DOHH2 (cell line): ENCODE measurements around the gene KDM4C.

Experiments used
- H3F3A ChIP-seq: fragments of 200-600 bp; sonication (generic), shearing (Covaris generic); 2 replicates; pipeline ENCODE4 v1.6.0; 2016; ENCODE audit warnings: antibody characterized with exemption, mild to moderate bottlenecking; ENCODE audit not compliant: control insufficient read depth, insufficient read depth
- H3K27ac ChIP-seq: fragments of 200-600 bp; sonication (generic); 2 replicates; pipeline ENCODE4 v1.5.1; 2014; ENCODE audit warnings: low read depth, mild to moderate bottlenecking, low read length, moderate library complexity
- H3K27me3 ChIP-seq: fragments of 200-600 bp; sonication (generic); 2 replicates; pipeline ENCODE4 v1.6.1; 2014; ENCODE audit warnings: mild to moderate bottlenecking, low read length, mixed read lengths; ENCODE audit not compliant: control insufficient read depth
- H3K36me3 ChIP-seq: fragments of 200-600 bp; sonication (generic); 2 replicates; pipeline ENCODE4 v1.6.1; 2014; ENCODE audit warnings: mild to moderate bottlenecking, low read length, moderate library complexity, mixed read lengths; ENCODE audit not compliant: control insufficient read depth
- H3K4me1 ChIP-seq: fragments of 200-600 bp; sonication (generic); 2 replicates; pipeline ENCODE4 v1.6.1; 2014; ENCODE audit warnings: mild to moderate bottlenecking, low read length, mixed read lengths; ENCODE audit not compliant: control insufficient read depth
- H3K4me2 ChIP-seq: fragments of 200-600 bp; sonication (generic); 2 replicates; pipeline ENCODE4 v1.6.0; 2014; ENCODE audit warnings: mild to moderate bottlenecking, low read length, moderate library complexity
- H3K4me3 ChIP-seq: fragments of 200-600 bp; sonication (generic); 2 replicates; pipeline ENCODE4 v1.5.1; 2014; ENCODE audit warnings: mild to moderate bottlenecking, low read length, mixed read lengths
- H3K79me2 ChIP-seq: fragments of 200-600 bp; sonication (generic); 2 replicates; pipeline ENCODE4 v1.6.1; 2014; ENCODE audit warnings: mild to moderate bottlenecking, low read length, mixed read lengths; ENCODE audit not compliant: control insufficient read depth
- H3K9me2 ChIP-seq: fragments of 200-600 bp; sonication (generic); replicated peaks from 2 replicates; pipeline ENCODE4 v1.6.1; 2014; ENCODE audit warnings: mild to moderate bottlenecking, low read length, mixed read lengths; ENCODE audit not compliant: control insufficient read depth
- H3K9me3 ChIP-seq: fragments of 200-600 bp; sonication (generic); 2 replicates; pipeline ENCODE4 v1.6.1; 2014; ENCODE audit warnings: antibody characterized with exemption, low read length, mixed read lengths; ENCODE audit not compliant: control insufficient read depth, insufficient read depth
- H4K20me1 ChIP-seq: fragments of 200-600 bp; sonication (generic); 2 replicates; pipeline ENCODE4 v1.6.0; 2014; ENCODE audit warnings: low read depth, mild to moderate bottlenecking, antibody characterized with exemption, low read length, moderate library complexity; ENCODE audit not compliant: control insufficient read depth, insufficient read depth
- CTCF ChIP-seq: fragments of 200-600 bp; sonication (generic); IDR thresholded peaks from one replicate; pipeline ENCODE4 v1.5.1; 2014; ENCODE audit warnings: antibody characterized with exemption, mild to moderate bottlenecking, low read depth, low read length; ENCODE audit not compliant: poor library complexity, severe bottlenecking
- EZH2phosphoT487 ChIP-seq: fragments of 200-600 bp; sonication (generic); IDR thresholded peaks from 2 replicates; pipeline ENCODE4 v1.6.1; 2017; ENCODE audit warnings: borderline replicate concordance, mild to moderate bottlenecking, antibody characterized with exemption, low read length, moderate library complexity, mixed read lengths

KDM4C gene

GRCh38 chr9:6889868-6890267 is 132.1 kb downstream of the KDM4C start:
- no peaks in the 10 kb centered on the region for H3K27me3 ChIP-seq

GRCh38 chr9:6893350-6894131 is 135.8 kb downstream of the KDM4C start:
- no peaks in the 10 kb centered on the region for H4K20me1 ChIP-seq
- H3K79me2 ChIP-seq: no peaks in the 10 kb centered on the region
- TF ChIP-seq CTCF (no peak), EZH2phosphoT487 (no peak)
- H3K27ac ChIP-seq: no peak overlapping the region
- no peak overlapping the region for H3K4me2 ChIP-seq
- no peaks in the 10 kb centered on the region for H3K9me2 ChIP-seq
- H3K9me3 ChIP-seq: no peaks in the 10 kb centered on the region
- H3K4me1 ChIP-seq: peaks cover 15% of the 10 kb centered on the region
- H3K36me3 ChIP-seq: peaks cover 6% of the 10 kb centered on the region
- no peak overlapping the region for H3K4me3 ChIP-seq
- no peaks in the 10 kb centered on the region for H3K27me3 ChIP-seq
- H3F3A ChIP-seq: no peaks in the 10 kb centered on the region

More at GRCh38 chr9:6889868-6890267, 132.1 kb downstream of the KDM4C start:
- Histone ChIP-seq H3K4me1 (peaks cover 15% of the 10 kb centered on the region), H3K9me3 (no peaks in the 10 kb centered on the region), H3K27ac (no peak overlapping the region), H3K9me2 (no peaks in the 10 kb centered on the region), H3K4me3 (no peak overlapping the region), H3F3A (no peaks in the 10 kb centered on the region), H3K4me2 (no peak overlapping the region), H4K20me1 (no peaks in the 10 kb centered on the region), H3K79me2 (no peaks in the 10 kb centered on the region), H3K36me3 (peaks cover 13% of the 10 kb centered on the region)
- no peak for TF ChIP-seq EZH2phosphoT487
- TF ChIP-seq CTCF: no peak

GRCh38 chr9:6894135-6894534 is 136.4 kb downstream of the KDM4C start:
- H3F3A ChIP-seq: no peaks in the 10 kb centered on the region
- H3K9me3 ChIP-seq: no peaks in the 10 kb centered on the region
- H3K9me2 ChIP-seq: no peaks in the 10 kb centered on the region
- H3K36me3 ChIP-seq: peaks cover 6% of the 10 kb centered on the region
- no peaks in the 10 kb centered on the region for H3K27me3 ChIP-seq
- no peak overlapping the region for H3K4me2 ChIP-seq
- H3K27ac ChIP-seq: no peak overlapping the region
- TF ChIP-seq EZH2phosphoT487: no peak
- no peak for TF ChIP-seq CTCF
- no peak overlapping the region for H3K4me3 ChIP-seq
- no peaks in the 10 kb centered on the region for H4K20me1 ChIP-seq
- H3K4me1 ChIP-seq: peaks cover 15% of the 10 kb centered on the region
- no peaks in the 10 kb centered on the region for H3K79me2 ChIP-seq
